Measurements from ENCODE around the gene TBCA. TPM values are rescaled to one million over a fixed set of nuclear protein-coding genes. Genes with fewer than 3 reads are reported as not detected.

Gene TBCA
- total and polyA plus RNA-seq, 9 of the 15 experiments (the other 6 are each of a cell fraction or from before 2014, with no cell fraction given) = 164 to 661 (median 334) TPM

DNA sequence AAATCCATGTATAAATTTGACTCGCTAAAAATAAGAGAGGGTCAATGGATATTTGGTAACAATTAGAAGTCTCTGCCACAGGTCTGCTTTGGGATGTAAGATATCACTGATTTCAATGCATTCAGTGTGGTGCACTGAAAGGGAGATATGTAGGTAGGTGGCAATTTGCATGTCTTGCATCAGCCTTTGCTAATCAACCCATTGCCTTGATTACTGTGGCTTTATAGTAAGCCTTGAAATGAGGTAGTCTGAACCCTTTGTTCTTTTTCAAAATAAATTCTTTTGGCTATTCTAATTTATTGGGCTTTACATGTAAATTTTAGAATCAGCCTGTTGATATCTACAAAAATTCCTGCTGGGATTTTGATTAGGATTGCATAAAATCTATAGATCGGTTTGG is 15.8 kb upstream of the TBCA start (continued):
- no peak for TF ChIP-seq ZBTB5 (IDR thresholded peaks at IDR 0.05)
- no peak for TF ChIP-seq CEBPG (CRISPR knock-in tag; IDR thresholded peaks at IDR 0.05)
- TF ChIP-seq CEBPG (tag; conservative IDR thresholded peaks at IDR 0.05 in 1 of 2, IDR thresholded peaks at IDR 0.05 in 1 of 2) = peak in 1 of 2 experiments; percentile 66; a peak in 2 of 4 replicates

DNA sequence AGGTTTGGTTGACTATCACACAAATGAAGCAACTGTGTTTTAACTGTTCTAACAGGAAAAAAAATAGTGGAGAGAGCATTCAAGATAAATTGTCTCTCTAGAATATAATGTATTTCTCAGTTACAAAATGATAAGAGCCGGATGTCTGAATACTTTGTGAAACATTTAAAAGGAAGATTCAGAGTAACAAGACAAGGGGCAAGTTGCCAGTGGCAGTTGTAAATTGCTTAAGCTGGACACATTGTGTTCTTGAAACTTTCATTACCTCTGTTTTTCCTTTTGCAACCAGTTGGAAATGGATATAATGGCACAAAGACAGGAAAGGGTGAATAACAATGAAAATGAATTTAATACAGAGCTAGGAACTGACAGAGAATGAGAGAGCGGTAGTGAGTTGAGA is 15.2 kb upstream of the TBCA start:
- H3K27me3 ChIP-seq (ENCODE audit: control insufficient read depth in 2 of 2, insufficient read depth in 2 of 2, low read length in 2 of 2) = no peaks in the 10 kb centered on the region; a peak in 1 of 5 replicates
- no peaks in the 10 kb centered on the region for H3K79me2 ChIP-seq (ENCODE audit: control insufficient read depth, insufficient read depth, low read length)
- H3K36me3 ChIP-seq (ENCODE audit: control insufficient read depth, insufficient read depth, low read length) = no peaks in the 10 kb centered on the region
- ChIA-PET POLR2A (no interaction called here), CTCF (ENCODE audit: low intra/inter-chr PET ratio) (no interaction called here)
- H3K9ac ChIP-seq (ENCODE audit: insufficient read depth in 1 of 2, low read depth in 2 of 2, low read length in 2 of 2) = no peak overlapping the region
- no peak for FAIRE-seq
- H3K4me3 ChIP-seq = no peak overlapping the region
- H3K9me1 ChIP-seq (ENCODE audit: control insufficient read depth, insufficient read depth, low read length) = no peaks in the 10 kb centered on the region
- H2AFZ ChIP-seq (ENCODE audit: low read depth, low read length) = no peak overlapping the region
- in situ Hi-C loops (cut with MboI) (no loop called here), intact Hi-C loops (cut with micrococcal nuclease) (no loop called here)
- ATAC-seq = no peak
- no peaks in the 10 kb centered on the region for H4K20me1 ChIP-seq (replicated peaks; ENCODE audit: control insufficient read depth, insufficient read depth, low read length)
- H3K4me1 ChIP-seq (replicated peaks in 1 of 2; ENCODE audit: control insufficient read depth in 2 of 2, insufficient read depth in 2 of 2, low read length in 2 of 2) = no peaks in the 10 kb centered on the region
- no TSS peak for BruUV-seq (replicated peaks)
- 8% methylated on average over 2 of the region's 2 CpGs for WGBS (ENCODE audit: insufficient coverage, low coverage, missing lambda C conversion rate)
- DNase-seq (ENCODE audit: extremely low read depth in 1 of 4, low spot score in 3 of 4) = no peak
- no peak overlapping the region for H3K4me2 ChIP-seq (ENCODE audit: insufficient read depth, low read length)
- H3K9me3 ChIP-seq (replicated peaks; ENCODE audit: control insufficient read depth, insufficient read depth, low read depth, low read length) = no peaks in the 10 kb centered on the region
- no peak overlapping the region for H3K27ac ChIP-seq (ENCODE audit: extremely low read depth, low read depth, low read length)
- TF ChIP-seq CTCFL (IDR thresholded peaks at IDR 0.05; ENCODE audit: borderline replicate concordance, insufficient read depth, low read depth, low read length, poor library complexity, severe bottlenecking) (no peak), ZNF146 (CRISPR knock-in tag; IDR thresholded peaks at IDR 0.05; ENCODE audit: unreplicated experiment) (no peak), PKNOX1 (IDR thresholded peaks at IDR 0.05) (no peak), ZNF778 (CRISPR knock-in tag; IDR thresholded peaks at IDR 0.05) (no peak), ETS2 (tag; IDR thresholded peaks at IDR 0.05; ENCODE audit: borderline replicate concordance, poor library complexity, severe bottlenecking) (no peak), BACH1 (tag; IDR thresholded peaks at IDR 0.05) (no peak), CBX1 (IDR thresholded peaks at IDR 0.05; ENCODE audit: low read depth) (no peak), ZNF384 (IDR thresholded peaks at IDR 0.05; ENCODE audit: low read depth, low read length) (no peak), PCBP2 (IDR thresholded peaks at IDR 0.05; ENCODE audit: low read depth, low read length, poor library complexity, severe bottlenecking) (no peak), MYC (IDR thresholded peaks at IDR 0.05; ENCODE audit: low read depth, low read length) (no peak), MYC (CRISPR knock-in tag; IDR thresholded peaks at IDR 0.05; ENCODE audit: borderline replicate concordance, low read depth) (no peak)
- TF ChIP-seq, protein P1, sequence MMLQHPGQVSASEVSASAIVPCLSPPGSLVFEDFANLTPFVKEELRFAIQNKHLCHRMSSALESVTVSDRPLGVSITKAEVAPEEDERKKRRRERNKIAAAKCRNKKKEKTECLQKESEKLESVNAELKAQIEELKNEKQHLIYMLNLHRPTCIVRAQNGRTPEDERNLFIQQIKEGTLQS (IDR thresholded peaks at IDR 0.05) = no peak
- TF ChIP-seq, protein P1 (CRISPR knock-in tag; conservative IDR thresholded peaks at IDR 0.05) = no peak
